Epithelial cell of proximal tubule (primary cell): ENCODE measurements around the gene DOK7. TPM values are rescaled to one million over a fixed set of nuclear protein-coding genes. Genes with fewer than 3 reads are reported as not detected.

Experiments
- DNase-seq: peaks from one replicate; pipeline ENCODE4 v3.0.0-alpha.2; 2011; ENCODE audit warnings: low read depth
- H3K4me3 ChIP-seq: 2 replicates; pipeline ENCODE4 v1.5.1; 2011; ENCODE audit warnings: low read depth, mild to moderate bottlenecking, low read length
- CTCF ChIP-seq: conservative IDR thresholded peaks from 2 replicates; pipeline ENCODE4 v1.5.1; 2012; ENCODE audit warnings: low read depth, mild to moderate bottlenecking, low read length
- total RNA-seq: library from RNA; depleted of rRNA; stranded (reverse); fragments of >200 nt; gene quantifications from 2 replicates; pipeline ENCODE4 v1.2.3, GENCODE V29; 2015

The DOK7 gene
- total RNA-seq, 1 donor from 2014 or later, result 0.81 TPM

GRCh38 chr4:3422808-3423297 lies 40.3 kb upstream of the DOK7 start:
- H3K4me3 ChIP-seq, result no peak overlapping the region
- no peak for TF ChIP-seq CTCF
- DNase-seq, result no peak

- no peak for TF ChIP-seq CTCF
- H3K4me3 ChIP-seq, result no peak overlapping the region
- no peak for DNase-seq
These were observed 39.7 kb upstream of the DOK7 start for GRCh38 chr4:3423406-3423805.

- DNase-seq, result no peak
- H3K4me3 ChIP-seq, result no peak overlapping the region
- TF ChIP-seq CTCF, result no peak
These were observed 39.2 kb upstream of the DOK7 start for GRCh38 chr4:3423952-3424351.

GRCh38 chr4:3424522-3425095 lies 38.5 kb upstream of the DOK7 start:
- no peak overlapping the region for H3K4me3 ChIP-seq
- no peak for TF ChIP-seq CTCF
- DNase-seq, result no peak

GRCh38 chr4:3426465-3427133 lies 36.5 kb upstream of the DOK7 start:
- no peak for TF ChIP-seq CTCF
- no peak for DNase-seq
- no peak overlapping the region for H3K4me3 ChIP-seq

- no peak overlapping the region for H3K4me3 ChIP-seq
- no peak for DNase-seq
- no peak for TF ChIP-seq CTCF
These were observed 36.0 kb upstream of the DOK7 start for GRCh38 chr4:3427134-3427476.
